ENCODE measurements around the gene JARID2.

DNA sequence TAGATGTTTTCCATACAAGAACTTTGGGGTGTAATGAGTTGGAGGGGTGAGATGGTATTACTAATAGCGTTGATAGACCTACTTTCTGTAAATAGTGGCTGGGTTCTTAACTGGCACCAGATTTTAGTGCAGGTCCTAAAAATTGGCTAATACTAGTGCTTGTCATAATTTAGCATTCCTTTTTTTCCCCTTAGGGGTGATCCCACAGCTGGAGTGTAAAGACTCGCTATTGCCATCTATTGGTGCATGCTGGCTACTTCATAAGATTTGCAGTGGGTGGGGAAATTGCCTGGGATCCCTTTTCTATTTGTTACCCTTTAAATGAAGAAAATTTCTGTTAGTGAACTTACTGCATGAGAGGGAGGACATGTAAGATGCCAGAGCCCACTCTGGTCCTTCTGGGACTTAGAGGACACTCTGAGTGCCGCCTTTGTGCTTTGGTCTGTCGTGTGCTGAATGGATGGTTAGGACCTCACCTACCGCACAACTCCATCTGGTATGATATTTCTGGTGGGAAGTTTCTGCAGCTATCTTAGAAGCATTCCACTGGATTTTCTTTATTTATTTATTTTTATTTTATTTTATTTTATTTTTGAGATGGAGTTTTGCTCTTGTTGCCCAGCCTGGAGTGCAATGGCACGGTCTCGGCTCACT lies 195.5 kb downstream of the JARID2 start:
- TF ChIP-seq, protein P1, sequence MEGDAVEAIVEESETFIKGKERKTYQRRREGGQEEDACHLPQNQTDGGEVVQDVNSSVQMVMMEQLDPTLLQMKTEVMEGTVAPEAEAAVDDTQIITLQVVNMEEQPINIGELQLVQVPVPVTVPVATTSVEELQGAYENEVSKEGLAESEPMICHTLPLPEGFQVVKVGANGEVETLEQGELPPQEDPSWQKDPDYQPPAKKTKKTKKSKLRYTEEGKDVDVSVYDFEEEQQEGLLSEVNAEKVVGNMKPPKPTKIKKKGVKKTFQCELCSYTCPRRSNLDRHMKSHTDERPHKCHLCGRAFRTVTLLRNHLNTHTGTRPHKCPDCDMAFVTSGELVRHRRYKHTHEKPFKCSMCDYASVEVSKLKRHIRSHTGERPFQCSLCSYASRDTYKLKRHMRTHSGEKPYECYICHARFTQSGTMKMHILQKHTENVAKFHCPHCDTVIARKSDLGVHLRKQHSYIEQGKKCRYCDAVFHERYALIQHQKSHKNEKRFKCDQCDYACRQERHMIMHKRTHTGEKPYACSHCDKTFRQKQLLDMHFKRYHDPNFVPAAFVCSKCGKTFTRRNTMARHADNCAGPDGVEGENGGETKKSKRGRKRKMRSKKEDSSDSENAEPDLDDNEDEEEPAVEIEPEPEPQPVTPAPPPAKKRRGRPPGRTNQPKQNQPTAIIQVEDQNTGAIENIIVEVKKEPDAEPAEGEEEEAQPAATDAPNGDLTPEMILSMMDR (IDR thresholded peaks at IDR 0.05): peak; percentile 44 to 77 (median 73)
- no peak for TF ChIP-seq POLR2A (IDR thresholded peaks at IDR 0.05)

All from Peyer's patch (tissue), 4 donors.